HepG2 (cell line): ENCODE results near the gene ZNF629. TPM values are rescaled to one million over a fixed set of nuclear protein-coding genes. Genes with fewer than 3 reads are reported as not detected.

Experiments used
- ATAC-seq: fragments of 200-7000 bp; cut with Tn5 transposase; 3 replicates; pipeline ENCODE4 v1.9.1; 2020; ENCODE audit warnings: mild to moderate bottlenecking, moderate library complexity
- BruUV-seq: library from RNA; stranded (reverse); fragments of 400-500 nt; replicated peaks from 2 replicates; lab custom pipeline; 2021; lab: Mats Ljungman, UMichigan
- CTCF ChIA-PET: fragments of 300-600 bp; formaldehyde crosslinking; extraction: SDS; loops from one replicate; lab custom pipeline; 2021; ENCODE audit warnings: low total read pairs, inconsistent platforms, low intra/inter-chr PET ratio; lab: Yijun Ruan, JAX
- POLR2A ChIA-PET: fragments of 350-600 bp; sonication (Branson Sonifier 250); formaldehyde crosslinking; loops from one replicate; lab custom pipeline; 2020; ENCODE audit warnings: antibody characterized with exemption, inconsistent platforms; lab: Yijun Ruan, JAX
- DNase-seq: peaks from one replicate; pipeline ENCODE4 v3.0.0-alpha.2; 2015; ENCODE audit warnings: low spot score
- FAIRE-seq: peaks from 3 replicates; lab custom pipeline; 2011; peaks lifted over from hg19 to GRCh38; lab: Jason Lieb, UNC
- H2AFZ ChIP-seq: one replicate; pipeline ENCODE4 v1.6.1; 2011; ENCODE audit warnings: low read length, inconsistent platforms
- H3K27ac ChIP-seq: fragments of 300-600 bp; 3 replicates; pipeline ENCODE4 v1.8.0; 2011; ENCODE audit warnings: mixed run types, mild to moderate bottlenecking, mixed read lengths, low read length, inconsistent platforms; ENCODE audit not compliant: insufficient read depth; ENCODE audit errors: extremely low read length
- H3K27me3 ChIP-seq, 2 experiments: fragments of 200-600 bp in 1 of 2; 2 replicates in 1 of 2; 3 replicates in 1 of 2; pipeline versions ENCODE4 v1.6.0 to v1.8.0; 2011; ENCODE audit warnings: low read length in 2 of 2, mild to moderate bottlenecking in 2 of 2, moderate library complexity in 2 of 2, inconsistent platforms in 1 of 2; ENCODE audit not compliant: insufficient read depth in 2 of 2, control insufficient read depth in 1 of 2
- H3K36me3 ChIP-seq, 2 experiments: fragments of 200-600 bp in 1 of 2; replicated peaks in 1 of 2; 2 replicates in 1 of 2; 3 replicates in 1 of 2; pipeline versions ENCODE4 v1.5.1 to v1.8.0; 2011; ENCODE audit warnings: low read length in 2 of 2, inconsistent platforms in 1 of 2; ENCODE audit not compliant: insufficient read depth in 2 of 2, control insufficient read depth in 1 of 2
- H3K4me1 ChIP-seq: 2 replicates; pipeline ENCODE4 v1.5.1; 2012; ENCODE audit warnings: low read length, inconsistent platforms; ENCODE audit not compliant: insufficient read depth
- H3K4me2 ChIP-seq: 2 replicates; pipeline ENCODE4 v1.6.0; 2011; ENCODE audit warnings: low read depth, low read length, inconsistent platforms
- H3K4me3 ChIP-seq, 3 experiments: fragments of 200-600 bp in 1 of 3; sonication (generic), shearing (Covaris generic) in 1 of 3; replicated peaks in 1 of 3; 2 replicates each; pipeline ENCODE4 v1.5.1; 2011 to 2016; ENCODE audit warnings: low read length in 3 of 3, inconsistent platforms in 2 of 3, low read depth in 2 of 3, mild to moderate bottlenecking in 2 of 3, control low read depth in 1 of 3, mixed read lengths in 1 of 3; ENCODE audit not compliant: insufficient read depth in 1 of 3
- H3K79me2 ChIP-seq: one replicate; pipeline ENCODE4 v1.6.1; 2011; ENCODE audit warnings: low read length, inconsistent platforms; ENCODE audit not compliant: insufficient read depth
- H3K9ac ChIP-seq: 2 replicates; pipeline ENCODE4 v1.6.0; 2011; ENCODE audit warnings: mild to moderate bottlenecking, low read depth, low read length, inconsistent platforms; ENCODE audit not compliant: insufficient read depth
- H3K9me3 ChIP-seq: 2 replicates; pipeline ENCODE4 v1.5.1; 2012; ENCODE audit warnings: mild to moderate bottlenecking, low read length
- H4K20me1 ChIP-seq: 2 replicates; pipeline ENCODE4 v1.6.0; 2011; ENCODE audit warnings: inconsistent platforms, mild to moderate bottlenecking, low read length, moderate library complexity; ENCODE audit not compliant: insufficient read depth
- ARHGAP35 ChIP-seq: sonication (generic); formaldehyde crosslinking; IDR thresholded peaks from 2 replicates; pipeline ENCODE4 v1.9.0; 2022; ENCODE audit warnings: mild to moderate bottlenecking, inconsistent platforms, moderate library complexity, missing genetic modification reagents, borderline replicate concordance
- MLLT10 ChIP-seq: sonication (generic); formaldehyde crosslinking; IDR thresholded peaks from 2 replicates; pipeline ENCODE4 v1.4.0; 2020; ENCODE audit warnings: missing genetic modification reagents
- NFKB2 ChIP-seq: sonication (generic); formaldehyde crosslinking; IDR thresholded peaks from 2 replicates; pipeline ENCODE4 v1.4.0; 2020; ENCODE audit warnings: missing genetic modification reagents, borderline replicate concordance
- RFXAP ChIP-seq: sonication (generic); formaldehyde crosslinking; IDR thresholded peaks from 2 replicates; pipeline ENCODE4 v1.4.0; 2020; ENCODE audit warnings: missing genetic modification reagents, borderline replicate concordance
- TRIM24 ChIP-seq: sonication (generic); formaldehyde crosslinking; IDR thresholded peaks from 2 replicates; pipeline ENCODE4 v1.8.0; 2022; ENCODE audit warnings: mild to moderate bottlenecking, missing genetic modification reagents
- ZFP1 ChIP-seq: IDR thresholded peaks from 2 replicates; pipeline ENCODE4 v1.6.1; 2016
- ZMYM4 ChIP-seq: sonication (generic); formaldehyde crosslinking; IDR thresholded peaks from 2 replicates; pipeline ENCODE4 v1.8.1; 2023; ENCODE audit warnings: mild to moderate bottlenecking, missing genetic modification reagents
- ZNF160 ChIP-seq: sonication (generic); formaldehyde crosslinking; IDR thresholded peaks from 2 replicates; pipeline ENCODE4 v1.8.0; 2022; ENCODE audit warnings: mild to moderate bottlenecking, inconsistent platforms, missing genetic modification reagents
- ZNF660 ChIP-seq: sonication (generic); formaldehyde crosslinking; IDR thresholded peaks from 2 replicates; pipeline ENCODE4 v1.5.1; 2020; ENCODE audit warnings: mild to moderate bottlenecking, low read depth, missing genetic modification reagents, borderline replicate concordance
- ZNF670 ChIP-seq: sonication (generic); formaldehyde crosslinking; IDR thresholded peaks from 2 replicates; pipeline ENCODE4 v1.8.0; 2022; ENCODE audit warnings: mild to moderate bottlenecking, missing genetic modification reagents, borderline replicate concordance
- ZNF761 ChIP-seq: sonication (generic); formaldehyde crosslinking; conservative IDR thresholded peaks from 2 replicates; pipeline ENCODE4 v1.4.0; 2020; ENCODE audit warnings: mild to moderate bottlenecking, missing genetic modification reagents
- WGBS: methylation state at CpG from one replicate; pipeline ENCODE4 v1.1.6; 2017; ENCODE audit warnings: low lambda C conversion rate; 5-methylcytosine and 5-hydroxymethylcytosine counted together
- in situ Hi-C: cut with HindIII; loops from 2 replicates; pipeline ENCODE4 v1.10.0; 2017; ENCODE audit warnings: low pct_unique_long_range_greater_than_20kb; ENCODE audit not compliant: extremely low pct_ligation_motif_present
- intact Hi-C: fragments of 100-400 bp; cut with micrococcal nuclease; formaldehyde crosslinking; loops from one replicate; pipeline ENCODE4 v1.10.0; 2022; ENCODE audit not compliant: unreplicated experiment
- polyA plus RNA-seq, 8 experiments: library from polyadenylated mRNA; depleted of rRNA in 3 of 8; stranded (reverse) in 7 of 8; unstranded in 1 of 8; fragments of >200 nt; fragmentation: Illumina TruSeq in 4 of 8; extraction: Trizol in 4 of 8; gene quantifications; 2 replicates each; pipeline versions ENCODE4 v1.2.1 to v1.2.3, GENCODE V29; 2011 to 2016; ENCODE audit warnings: low read depth in 4 of 8, missing spikeins in 1 of 8, mixed read lengths in 1 of 8; ENCODE audit not compliant: insufficient read depth in 1 of 8
- total RNA-seq, 5 experiments: library from RNA; depleted of rRNA; stranded (reverse); fragments of >200 nt; fragmentation: Illumina TruSeq; extraction: Trizol; gene quantifications; 2 replicates each; pipeline ENCODE4 v1.2.3, GENCODE V29; 2016; ENCODE audit warnings: low read depth in 1 of 5
- TF ChIP-seq, protein P1 (sequence below): sonication (generic); formaldehyde crosslinking; IDR thresholded peaks from 2 replicates; pipeline ENCODE4 v1.5.0; 2020; ENCODE audit warnings: missing genetic modification reagents
- TF ChIP-seq, protein P2 (sequence below): sonication (generic); formaldehyde crosslinking; IDR thresholded peaks from 2 replicates; pipeline ENCODE4 v1.4.0; 2020; ENCODE audit warnings: missing genetic modification reagents, borderline replicate concordance
- TF ChIP-seq, protein P3 (sequence below): sonication (generic); formaldehyde crosslinking; IDR thresholded peaks from 2 replicates; pipeline ENCODE4 v1.4.0; 2020; ENCODE audit warnings: missing genetic modification reagents, borderline replicate concordance

The ZNF629 gene
- total and polyA plus RNA-seq, 2 of the 13 experiments (the other 11 are each of a cell fraction or from before 2014, with no cell fraction given), result 6.1 to 16.5 TPM

DNA sequence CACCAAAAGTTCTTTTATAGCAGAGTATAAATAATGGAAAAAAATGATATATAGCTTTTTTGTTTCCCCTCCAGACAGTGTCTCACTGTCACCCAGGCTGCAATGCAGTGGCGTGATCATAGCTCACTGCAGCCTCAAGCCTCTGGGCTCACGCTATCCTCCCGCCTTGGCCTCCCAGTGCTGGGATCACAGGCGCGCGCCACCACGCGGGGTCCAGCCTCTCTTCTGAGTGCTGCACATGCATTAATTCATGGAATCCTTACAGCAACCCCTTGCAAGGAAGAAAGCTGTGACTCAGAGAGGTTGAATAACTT is 18.0 kb upstream of the ZNF629 start:
- Histone ChIP-seq H3K4me3 (peak overlapping the region; percentile 74 to 96 (median 89); a peak in 5 of 6 replicates), H3K36me3 (no peaks in the 10 kb centered on the region), H3K27ac (peak overlapping the region; percentile 92), H3K4me2 (peak overlapping the region; percentile 92), H4K20me1 (no peaks in the 10 kb centered on the region), H3K27me3 (no peaks in the 10 kb centered on the region; a peak in 1 of 5 replicates), H3K4me1 (peaks cover 54% of the 10 kb centered on the region), H3K9ac (peak overlapping the region; percentile 89), H2AFZ (peak overlapping the region; percentile 1), H3K9me3 (no peaks in the 10 kb centered on the region), H3K79me2 (peaks cover 3% of the 10 kb centered on the region)
- ChIA-PET POLR2A (interaction anchor here (0.6 to 6.6 kb wide), 24 partner anchors 9 to 330 kb away, joined by 3 to 257 read pairs (median 12); partner anchors contain the start of genes FBRS, PHKG2, ZNF629 and ZNF689), CTCF (interaction anchor here (0.9 kb wide), 1 partner anchor 117 kb away, joined by 3 read pairs; no protein-coding TSS in a partner anchor)
- FAIRE-seq, result no peak
- WGBS, result 84% methylated on average over 8 of the region's 8 CpGs
- BruUV-seq, result TSS peak; percentile 67
- in situ Hi-C loops (no loop called here), intact Hi-C loops (loop anchor here (1.0 kb wide), 2 partner anchors 9 to 18 kb away; partner anchors contain the start of gene ZNF629)
- no peak for DNase-seq
- ATAC-seq, result peak; percentile 3; the same call in 2 of the 3 replicates
- TF ChIP-seq, protein P1, sequence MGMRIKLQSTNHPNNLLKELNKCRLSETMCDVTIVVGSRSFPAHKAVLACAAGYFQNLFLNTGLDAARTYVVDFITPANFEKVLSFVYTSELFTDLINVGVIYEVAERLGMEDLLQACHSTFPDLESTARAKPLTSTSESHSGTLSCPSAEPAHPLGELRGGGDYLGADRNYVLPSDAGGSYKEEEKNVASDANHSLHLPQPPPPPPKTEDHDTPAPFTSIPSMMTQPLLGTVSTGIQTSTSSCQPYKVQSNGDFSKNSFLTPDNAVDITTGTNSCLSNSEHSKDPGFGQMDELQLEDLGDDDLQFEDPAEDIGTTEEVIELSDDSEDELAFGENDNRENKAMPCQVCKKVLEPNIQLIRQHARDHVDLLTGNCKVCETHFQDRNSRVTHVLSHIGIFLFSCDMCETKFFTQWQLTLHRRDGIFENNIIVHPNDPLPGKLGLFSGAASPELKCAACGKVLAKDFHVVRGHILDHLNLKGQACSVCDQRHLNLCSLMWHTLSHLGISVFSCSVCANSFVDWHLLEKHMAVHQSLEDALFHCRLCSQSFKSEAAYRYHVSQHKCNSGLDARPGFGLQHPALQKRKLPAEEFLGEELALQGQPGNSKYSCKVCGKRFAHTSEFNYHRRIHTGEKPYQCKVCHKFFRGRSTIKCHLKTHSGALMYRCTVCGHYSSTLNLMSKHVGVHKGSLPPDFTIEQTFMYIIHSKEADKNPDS (CRISPR knock-in tag), result no peak
- TF ChIP-seq ZNF761 (CRISPR knock-in tag) (no peak), ZMYM4 (CRISPR knock-in tag) (no peak), MLLT10 (CRISPR knock-in tag) (peak; percentile 76; the same call in 1 of the 2 replicates), NFKB2 (CRISPR knock-in tag) (no peak), ARHGAP35 (CRISPR knock-in tag) (no peak), TRIM24 (peak; percentile 15; the same call in 1 of the 2 replicates), RFXAP (no peak), ZNF670 (CRISPR knock-in tag) (0 out of 2 replicates have a peak, but pooled peaks have one; percentile 11), ZFP1 (CRISPR knock-in tag) (no peak), ZNF160 (CRISPR knock-in tag) (no peak), ZNF660 (CRISPR knock-in tag) (no peak)
- TF ChIP-seq, protein P2, sequence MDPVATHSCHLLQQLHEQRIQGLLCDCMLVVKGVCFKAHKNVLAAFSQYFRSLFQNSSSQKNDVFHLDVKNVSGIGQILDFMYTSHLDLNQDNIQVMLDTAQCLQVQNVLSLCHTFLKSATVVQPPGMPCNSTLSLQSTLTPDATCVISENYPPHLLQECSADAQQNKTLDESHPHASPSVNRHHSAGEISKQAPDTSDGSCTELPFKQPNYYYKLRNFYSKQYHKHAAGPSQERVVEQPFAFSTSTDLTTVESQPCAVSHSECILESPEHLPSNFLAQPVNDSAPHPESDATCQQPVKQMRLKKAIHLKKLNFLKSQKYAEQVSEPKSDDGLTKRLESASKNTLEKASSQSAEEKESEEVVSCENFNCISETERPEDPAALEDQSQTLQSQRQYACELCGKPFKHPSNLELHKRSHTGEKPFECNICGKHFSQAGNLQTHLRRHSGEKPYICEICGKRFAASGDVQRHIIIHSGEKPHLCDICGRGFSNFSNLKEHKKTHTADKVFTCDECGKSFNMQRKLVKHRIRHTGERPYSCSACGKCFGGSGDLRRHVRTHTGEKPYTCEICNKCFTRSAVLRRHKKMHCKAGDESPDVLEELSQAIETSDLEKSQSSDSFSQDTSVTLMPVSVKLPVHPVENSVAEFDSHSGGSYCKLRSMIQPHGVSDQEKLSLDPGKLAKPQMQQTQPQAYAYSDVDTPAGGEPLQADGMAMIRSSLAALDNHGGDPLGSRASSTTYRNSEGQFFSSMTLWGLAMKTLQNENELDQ (CRISPR knock-in tag), result no peak
- TF ChIP-seq, protein P3, sequence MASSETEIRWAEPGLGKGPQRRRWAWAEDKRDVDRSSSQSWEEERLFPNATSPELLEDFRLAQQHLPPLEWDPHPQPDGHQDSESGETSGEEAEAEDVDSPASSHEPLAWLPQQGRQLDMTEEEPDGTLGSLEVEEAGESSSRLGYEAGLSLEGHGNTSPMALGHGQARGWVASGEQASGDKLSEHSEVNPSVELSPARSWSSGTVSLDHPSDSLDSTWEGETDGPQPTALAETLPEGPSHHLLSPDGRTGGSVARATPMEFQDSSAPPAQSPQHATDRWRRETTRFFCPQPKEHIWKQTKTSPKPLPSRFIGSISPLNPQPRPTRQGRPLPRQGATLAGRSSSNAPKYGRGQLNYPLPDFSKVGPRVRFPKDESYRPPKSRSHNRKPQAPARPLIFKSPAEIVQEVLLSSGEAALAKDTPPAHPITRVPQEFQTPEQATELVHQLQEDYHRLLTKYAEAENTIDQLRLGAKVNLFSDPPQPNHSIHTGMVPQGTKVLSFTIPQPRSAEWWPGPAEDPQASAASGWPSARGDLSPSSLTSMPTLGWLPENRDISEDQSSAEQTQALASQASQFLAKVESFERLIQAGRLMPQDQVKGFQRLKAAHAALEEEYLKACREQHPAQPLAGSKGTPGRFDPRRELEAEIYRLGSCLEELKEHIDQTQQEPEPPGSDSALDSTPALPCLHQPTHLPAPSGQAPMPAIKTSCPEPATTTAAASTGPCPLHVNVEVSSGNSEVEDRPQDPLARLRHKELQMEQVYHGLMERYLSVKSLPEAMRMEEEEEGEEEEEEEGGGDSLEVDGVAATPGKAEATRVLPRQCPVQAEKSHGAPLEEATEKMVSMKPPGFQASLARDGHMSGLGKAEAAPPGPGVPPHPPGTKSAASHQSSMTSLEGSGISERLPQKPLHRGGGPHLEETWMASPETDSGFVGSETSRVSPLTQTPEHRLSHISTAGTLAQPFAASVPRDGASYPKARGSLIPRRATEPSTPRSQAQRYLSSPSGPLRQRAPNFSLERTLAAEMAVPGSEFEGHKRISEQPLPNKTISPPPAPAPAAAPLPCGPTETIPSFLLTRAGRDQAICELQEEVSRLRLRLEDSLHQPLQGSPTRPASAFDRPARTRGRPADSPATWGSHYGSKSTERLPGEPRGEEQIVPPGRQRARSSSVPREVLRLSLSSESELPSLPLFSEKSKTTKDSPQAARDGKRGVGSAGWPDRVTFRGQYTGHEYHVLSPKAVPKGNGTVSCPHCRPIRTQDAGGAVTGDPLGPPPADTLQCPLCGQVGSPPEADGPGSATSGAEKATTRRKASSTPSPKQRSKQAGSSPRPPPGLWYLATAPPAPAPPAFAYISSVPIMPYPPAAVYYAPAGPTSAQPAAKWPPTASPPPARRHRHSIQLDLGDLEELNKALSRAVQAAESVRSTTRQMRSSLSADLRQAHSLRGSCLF (CRISPR knock-in tag), result no peak
